ENCODE results near the gene WASF3.

Gene WASF3

GRCh38 chr13:26561651-26562511, 4.4 kb downstream of the WASF3 start:
- Histone ChIP-seq H3K27ac (ENCODE audit: low read depth, low read length, severe bottlenecking) (peak overlapping the region; percentile 77), H3K36me3 (ENCODE audit: control insufficient read depth, insufficient read depth, low read length) (no peaks in the 10 kb centered on the region), H3K4me3 (ENCODE audit: extremely low read depth, insufficient read depth, low read length, poor library complexity, severe bottlenecking) (no peak overlapping the region), H3K4me1 (ENCODE audit: control insufficient read depth, insufficient read depth, low read length, poor library complexity, severe bottlenecking) (peaks cover 14% of the 10 kb centered on the region), H3K9me3 (ENCODE audit: control insufficient read depth, low read length) (no peaks in the 10 kb centered on the region)
- 75 to 79% methylated on average over 8 of the region's 8 CpGs for WGBS, 2 experiments (ENCODE audit: insufficient coverage in 2 of 2)

- WGBS, 2 experiments (ENCODE audit: insufficient coverage in 2 of 2): 73 to 100% methylated on average over 1 of the region's 2 CpGs
These were observed 5.0 kb downstream of the WASF3 start for GRCh38 chr13:26562512-26562890.

GRCh38 chr13:26563713-26564112, 6.2 kb downstream of the WASF3 start:
- peaks cover 14% of the 10 kb centered on the region for H3K4me1 ChIP-seq (ENCODE audit: control insufficient read depth, insufficient read depth, low read length, poor library complexity, severe bottlenecking)
- H3K27ac ChIP-seq (ENCODE audit: low read depth, low read length, severe bottlenecking): no peak overlapping the region
- no peaks in the 10 kb centered on the region for H3K36me3 ChIP-seq (ENCODE audit: control insufficient read depth, insufficient read depth, low read length)
- no peak overlapping the region for H3K4me3 ChIP-seq (ENCODE audit: extremely low read depth, insufficient read depth, low read length, poor library complexity, severe bottlenecking)
- no peaks in the 10 kb centered on the region for H3K9me3 ChIP-seq (ENCODE audit: control insufficient read depth, low read length)

More at GRCh38 chr13:26562512-26562890, 5.0 kb downstream of the WASF3 start:
- H3K4me3 ChIP-seq (ENCODE audit: extremely low read depth, insufficient read depth, low read length, poor library complexity, severe bottlenecking): no peak overlapping the region
- peaks cover 14% of the 10 kb centered on the region for H3K4me1 ChIP-seq (ENCODE audit: control insufficient read depth, insufficient read depth, low read length, poor library complexity, severe bottlenecking)
- no peaks in the 10 kb centered on the region for H3K9me3 ChIP-seq (ENCODE audit: control insufficient read depth, low read length)
- no peaks in the 10 kb centered on the region for H3K36me3 ChIP-seq (ENCODE audit: control insufficient read depth, insufficient read depth, low read length)
- H3K27ac ChIP-seq (ENCODE audit: low read depth, low read length, severe bottlenecking): peak overlapping the region; percentile 77

GRCh38 chr13:26568132-26568815, 10.8 kb downstream of the WASF3 start:
- Histone ChIP-seq H3K27ac (ENCODE audit: low read depth, low read length, severe bottlenecking) (no peak overlapping the region), H3K4me1 (ENCODE audit: control insufficient read depth, insufficient read depth, low read length, poor library complexity, severe bottlenecking) (no peaks in the 10 kb centered on the region), H3K9me3 (ENCODE audit: control insufficient read depth, low read length) (no peaks in the 10 kb centered on the region), H3K36me3 (ENCODE audit: control insufficient read depth, insufficient read depth, low read length) (no peaks in the 10 kb centered on the region), H3K4me3 (ENCODE audit: extremely low read depth, insufficient read depth, low read length, poor library complexity, severe bottlenecking) (no peak overlapping the region)
- 69 to 75% methylated on average over 2 of the region's 2 CpGs for WGBS, 2 experiments (ENCODE audit: insufficient coverage in 2 of 2)

- no peak overlapping the region for H3K4me3 ChIP-seq (ENCODE audit: extremely low read depth, insufficient read depth, low read length, poor library complexity, severe bottlenecking)
- H3K27ac ChIP-seq (ENCODE audit: low read depth, low read length, severe bottlenecking): no peak overlapping the region
- no peaks in the 10 kb centered on the region for H3K36me3 ChIP-seq (ENCODE audit: control insufficient read depth, insufficient read depth, low read length)
- H3K4me1 ChIP-seq (ENCODE audit: control insufficient read depth, insufficient read depth, low read length, poor library complexity, severe bottlenecking): no peaks in the 10 kb centered on the region
- 100% methylated on average over 2 of the region's 3 CpGs; no CpG with 5 or more reads in 1 of the 2 experiments for WGBS, 2 experiments (ENCODE audit: insufficient coverage in 2 of 2)
- no peaks in the 10 kb centered on the region for H3K9me3 ChIP-seq (ENCODE audit: control insufficient read depth, low read length)
These were observed 14.0 kb downstream of the WASF3 start for GRCh38 chr13:26571518-26571917.

- H3K36me3 ChIP-seq (ENCODE audit: control insufficient read depth, insufficient read depth, low read length): no peaks in the 10 kb centered on the region
- H3K4me3 ChIP-seq (ENCODE audit: extremely low read depth, insufficient read depth, low read length, poor library complexity, severe bottlenecking): no peak overlapping the region
- H3K9me3 ChIP-seq (ENCODE audit: control insufficient read depth, low read length): no peaks in the 10 kb centered on the region
- H3K4me1 ChIP-seq (ENCODE audit: control insufficient read depth, insufficient read depth, low read length, poor library complexity, severe bottlenecking): no peaks in the 10 kb centered on the region
- WGBS, 2 experiments (ENCODE audit: insufficient coverage in 2 of 2): 80 to 100% methylated on average over 1 of the region's 2 CpGs
- H3K27ac ChIP-seq (ENCODE audit: low read depth, low read length, severe bottlenecking): no peak overlapping the region
These were observed 17.8 kb downstream of the WASF3 start for GRCh38 chr13:26575244-26575643.

- Histone ChIP-seq H3K4me1 (ENCODE audit: control insufficient read depth, insufficient read depth, low read length, poor library complexity, severe bottlenecking) (peaks cover 14% of the 10 kb centered on the region), H3K4me3 (ENCODE audit: extremely low read depth, insufficient read depth, low read length, poor library complexity, severe bottlenecking) (no peak overlapping the region), H3K36me3 (ENCODE audit: control insufficient read depth, insufficient read depth, low read length) (no peaks in the 10 kb centered on the region), H3K9me3 (ENCODE audit: control insufficient read depth, low read length) (no peaks in the 10 kb centered on the region), H3K27ac (ENCODE audit: low read depth, low read length, severe bottlenecking) (no peak overlapping the region)
- WGBS, 2 experiments (ENCODE audit: insufficient coverage in 2 of 2): 100% methylated on average over 1 of the region's 1 CpG; no CpG with 5 or more reads in 1 of the 2 experiments
These were observed 22.1 kb downstream of the WASF3 start for GRCh38 chr13:26579580-26579979.

- no peak overlapping the region for H3K4me3 ChIP-seq (ENCODE audit: extremely low read depth, insufficient read depth, low read length, poor library complexity, severe bottlenecking)
- peaks cover 16% of the 10 kb centered on the region for H3K4me1 ChIP-seq (ENCODE audit: control insufficient read depth, insufficient read depth, low read length, poor library complexity, severe bottlenecking)
- H3K9me3 ChIP-seq (ENCODE audit: control insufficient read depth, low read length): no peaks in the 10 kb centered on the region
- no peaks in the 10 kb centered on the region for H3K36me3 ChIP-seq (ENCODE audit: control insufficient read depth, insufficient read depth, low read length)
- H3K27ac ChIP-seq (ENCODE audit: low read depth, low read length, severe bottlenecking): no peak overlapping the region
- WGBS, 2 experiments (ENCODE audit: insufficient coverage in 2 of 2): 60 to 93% methylated on average over 1 to 2 of the region's 2 CpGs
These were observed 26.2 kb downstream of the WASF3 start for GRCh38 chr13:26583662-26584061.

GRCh38 chr13:26584713-26585112, 27.2 kb downstream of the WASF3 start:
- peaks cover 16% of the 10 kb centered on the region for H3K4me1 ChIP-seq (ENCODE audit: control insufficient read depth, insufficient read depth, low read length, poor library complexity, severe bottlenecking)
- WGBS, 2 experiments (ENCODE audit: insufficient coverage in 2 of 2): 85 to 93% methylated on average over 2 of the region's 2 CpGs
- H3K36me3 ChIP-seq (ENCODE audit: control insufficient read depth, insufficient read depth, low read length): no peaks in the 10 kb centered on the region

GRCh38 chr13:26585136-26585535, 27.7 kb downstream of the WASF3 start:
- H3K27ac ChIP-seq (ENCODE audit: low read depth, low read length, severe bottlenecking): no peak overlapping the region
- H3K4me3 ChIP-seq (ENCODE audit: extremely low read depth, insufficient read depth, low read length, poor library complexity, severe bottlenecking): no peak overlapping the region
- no CpG with 5 or more reads among the region's 1 CpG for WGBS, 2 experiments (ENCODE audit: insufficient coverage in 2 of 2)
- peaks cover 16% of the 10 kb centered on the region for H3K4me1 ChIP-seq (ENCODE audit: control insufficient read depth, insufficient read depth, low read length, poor library complexity, severe bottlenecking)
- H3K36me3 ChIP-seq (ENCODE audit: control insufficient read depth, insufficient read depth, low read length): no peaks in the 10 kb centered on the region
- no peaks in the 10 kb centered on the region for H3K9me3 ChIP-seq (ENCODE audit: control insufficient read depth, low read length)

More at GRCh38 chr13:26584713-26585112, 27.2 kb downstream of the WASF3 start:
- Histone ChIP-seq H3K27ac (ENCODE audit: low read depth, low read length, severe bottlenecking) (no peak overlapping the region), H3K4me3 (ENCODE audit: extremely low read depth, insufficient read depth, low read length, poor library complexity, severe bottlenecking) (no peak overlapping the region), H3K9me3 (ENCODE audit: control insufficient read depth, low read length) (no peaks in the 10 kb centered on the region)

- H3K4me3 ChIP-seq (ENCODE audit: extremely low read depth, insufficient read depth, low read length, poor library complexity, severe bottlenecking): no peak overlapping the region
- peaks cover 16% of the 10 kb centered on the region for H3K4me1 ChIP-seq (ENCODE audit: control insufficient read depth, insufficient read depth, low read length, poor library complexity, severe bottlenecking)
- no peaks in the 10 kb centered on the region for H3K36me3 ChIP-seq (ENCODE audit: control insufficient read depth, insufficient read depth, low read length)
- no peaks in the 10 kb centered on the region for H3K9me3 ChIP-seq (ENCODE audit: control insufficient read depth, low read length)
- H3K27ac ChIP-seq (ENCODE audit: low read depth, low read length, severe bottlenecking): no peak overlapping the region
These were observed 29.8 kb downstream of the WASF3 start for GRCh38 chr13:26587251-26587650.
